Mucosa of rectum (tissue), 2 donors: ENCODE data around the gene RAP1GDS1.
"Not testable (repeated sequence)": the region's sequence is repeated elsewhere in the genome, so short reads cannot be mapped to it uniquely, and the experiment has no call there.

Experiments used
- H3K27ac ChIP-seq, 2 donors: one replicate each; pipeline ENCODE4 v1.7.0; 2013; ENCODE audit warnings: inconsistent platforms in 2 of 2, low read depth in 2 of 2, low read length in 2 of 2
- H3K27me3 ChIP-seq, 2 donors: one replicate each; pipeline ENCODE4 v1.7.0; 2013; ENCODE audit warnings: low read length in 2 of 2; ENCODE audit not compliant: control insufficient read depth in 2 of 2, insufficient read depth in 2 of 2
- H3K36me3 ChIP-seq, 2 donors: one replicate each; pipeline ENCODE4 v1.7.0; 2013; ENCODE audit warnings: low read length in 2 of 2; ENCODE audit not compliant: control insufficient read depth in 2 of 2, insufficient read depth in 2 of 2
- H3K4me1 ChIP-seq, 2 donors: one replicate each; pipeline ENCODE4 v1.7.0; 2013; ENCODE audit warnings: low read length in 2 of 2, mild to moderate bottlenecking in 1 of 2; ENCODE audit not compliant: control insufficient read depth in 2 of 2, insufficient read depth in 2 of 2
- H3K4me3 ChIP-seq, 2 donors: one replicate each; pipeline ENCODE4 v1.7.0; 2013; ENCODE audit warnings: low read length in 2 of 2
- H3K9ac ChIP-seq, 2 donors: one replicate each; pipeline ENCODE4 v1.7.0; 2013; ENCODE audit warnings: low read length in 2 of 2, low read depth in 1 of 2, mild to moderate bottlenecking in 1 of 2
- H3K9me3 ChIP-seq, 2 donors: one replicate each; pipeline ENCODE4 v1.7.0; 2013; ENCODE audit warnings: low read length in 2 of 2; ENCODE audit not compliant: control insufficient read depth in 2 of 2
- donor health status: healthy.
- donor health status: Normal muscosa, but diverticular disease.

RAP1GDS1 gene

DNA sequence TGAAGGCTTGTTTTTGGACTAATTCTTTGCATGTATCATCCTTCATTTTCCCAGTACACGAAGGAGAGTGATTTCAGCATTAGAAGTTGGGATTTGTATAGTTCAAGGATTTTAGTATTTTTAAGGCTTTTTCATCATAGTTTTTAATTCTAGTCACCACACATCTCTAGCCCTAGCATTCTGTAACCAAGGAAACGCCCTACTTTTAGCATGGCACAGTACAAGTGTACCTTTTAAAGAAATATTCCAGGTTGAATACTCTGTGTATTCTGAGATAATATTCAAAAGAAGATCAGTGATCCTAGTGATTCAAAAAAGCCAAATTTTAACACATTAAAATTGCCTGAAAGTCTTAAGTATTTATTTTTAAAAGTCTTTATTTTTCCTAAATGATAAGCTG, 150.5 kb downstream of the RAP1GDS1 start:
- Histone ChIP-seq H3K27me3 (no peaks in the 10 kb centered on the region), H3K9me3 (peaks cover 0 to 5% of the 10 kb centered on the region in 2 donors), H3K36me3 (peaks cover 4 to 7% of the 10 kb centered on the region in 2 donors), H3K4me1 (no peaks in the 10 kb centered on the region), H3K4me3 (no peak overlapping the region), H3K9ac (no peak overlapping the region), H3K27ac (no peak overlapping the region)

GRCh38 chr4:98416844-98417243, 155.7 kb downstream of the RAP1GDS1 start:
- Histone ChIP-seq H3K36me3 (peaks cover 18 to 31% of the 10 kb centered on the region in 2 donors), H3K9me3 (peaks cover 0 to 5% of the 10 kb centered on the region in 2 donors), H3K4me1 (no peaks in the 10 kb centered on the region), H3K9ac (no peak overlapping the region), H3K4me3 (no peak overlapping the region), H3K27ac (no peak overlapping the region), H3K27me3 (no peaks in the 10 kb centered on the region)

GRCh38 chr4:98420151-98420550, 159.0 kb downstream of the RAP1GDS1 start:
- peaks cover 15 to 30% of the 10 kb centered on the region in 2 donors for H3K36me3 ChIP-seq

DNA sequence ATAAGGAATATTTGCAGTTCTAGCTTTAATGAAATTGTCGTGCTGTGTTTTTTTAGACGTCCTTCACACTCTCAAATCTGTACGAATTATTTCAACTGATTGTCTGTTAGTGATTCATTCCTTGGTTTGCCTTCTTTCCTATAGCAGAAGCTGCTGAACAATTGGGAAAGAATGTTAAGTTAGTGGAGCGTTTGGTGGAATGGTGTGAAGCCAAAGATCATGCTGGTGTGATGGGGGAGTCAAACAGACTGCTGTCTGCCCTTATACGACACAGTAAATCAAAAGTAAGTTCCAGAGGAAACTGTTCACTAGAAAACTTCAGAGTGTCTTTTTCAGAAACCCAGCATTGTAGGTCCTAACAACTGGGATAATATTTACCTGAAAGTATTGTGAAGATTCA, 159.9 kb downstream of the RAP1GDS1 start:
- Histone ChIP-seq H3K27ac (no peak overlapping the region), H3K36me3 (peaks cover 15 to 30% of the 10 kb centered on the region in 2 donors), H3K9me3 (no peaks in the 10 kb centered on the region), H3K27me3 (no peaks in the 10 kb centered on the region), H3K4me1 (no peaks in the 10 kb centered on the region), H3K9ac (no peak overlapping the region), H3K4me3 (no peak overlapping the region)

More at GRCh38 chr4:98420151-98420550, 159.0 kb downstream of the RAP1GDS1 start:
- not testable (repeated sequence) for H3K9ac ChIP-seq, H3K27ac ChIP-seq, H3K9me3 ChIP-seq, H3K27me3 ChIP-seq, H3K4me3 ChIP-seq, H3K4me1 ChIP-seq

GRCh38 chr4:98423009-98423408, 161.8 kb downstream of the RAP1GDS1 start:
- H3K4me1 ChIP-seq: no peaks in the 10 kb centered on the region
- H3K27me3 ChIP-seq: no peaks in the 10 kb centered on the region
- peaks cover 12 to 28% of the 10 kb centered on the region in 2 donors for H3K36me3 ChIP-seq
- H3K4me3 ChIP-seq: no peak overlapping the region
- no peaks in the 10 kb centered on the region for H3K9me3 ChIP-seq
- no peak overlapping the region for H3K27ac ChIP-seq
- H3K9ac ChIP-seq: no peak overlapping the region

DNA sequence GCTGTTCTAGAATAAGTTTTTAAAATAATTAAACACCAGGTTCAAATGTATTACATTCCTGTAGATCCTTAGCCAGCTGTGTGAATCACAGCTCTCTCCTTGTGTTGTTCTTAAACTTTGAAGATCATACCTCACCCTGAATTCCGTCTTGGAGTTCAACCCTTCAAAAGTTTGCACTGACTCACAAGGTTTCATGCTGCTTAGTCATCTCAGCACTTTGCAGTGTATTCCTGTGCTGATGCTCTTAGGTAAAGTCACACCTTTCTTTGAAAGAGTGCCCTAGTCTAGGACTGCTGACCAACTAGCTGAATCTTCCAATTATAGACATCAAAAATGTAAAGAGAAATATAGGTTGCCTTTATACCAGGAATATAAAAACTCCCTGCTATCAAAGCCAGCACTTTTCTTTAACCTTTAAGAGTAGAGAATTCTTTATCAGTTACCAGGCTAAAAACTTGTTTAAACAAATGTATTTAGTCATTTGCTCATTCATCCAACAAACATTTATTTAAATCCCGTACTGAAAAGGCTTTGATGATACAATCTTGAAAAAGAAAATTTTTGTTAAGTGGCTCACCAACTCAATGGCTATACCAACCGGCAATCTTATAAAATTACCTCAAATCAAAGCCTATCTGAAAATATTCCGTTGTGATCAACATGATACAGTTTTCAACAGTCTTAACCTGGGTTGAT, 169.7 kb downstream of the RAP1GDS1 start:
- H3K4me3 ChIP-seq: no peak overlapping the region

GRCh38 chr4:98433691-98434090, 172.5 kb downstream of the RAP1GDS1 start:
- Histone ChIP-seq H3K36me3 (peaks cover 6 to 15% of the 10 kb centered on the region in 2 donors), H3K4me3 (no peak overlapping the region), H3K27me3 (no peaks in the 10 kb centered on the region), H3K27ac (no peak overlapping the region), H3K9me3 (no peaks in the 10 kb centered on the region), H3K4me1 (no peaks in the 10 kb centered on the region), H3K9ac (no peak overlapping the region)

More for the DNA sequence above, 169.7 kb downstream of the RAP1GDS1 start:
- Histone ChIP-seq H3K9me3 (no peaks in the 10 kb centered on the region), H3K36me3 (peaks cover 6 to 11% of the 10 kb centered on the region in 2 donors), H3K9ac (no peak overlapping the region), H3K27ac (no peak overlapping the region), H3K4me1 (no peaks in the 10 kb centered on the region), H3K27me3 (no peaks in the 10 kb centered on the region)

- no peak overlapping the region for H3K27ac ChIP-seq
- H3K36me3 ChIP-seq: peaks cover 6 to 15% of the 10 kb centered on the region in 2 donors
- H3K4me1 ChIP-seq: no peaks in the 10 kb centered on the region
- H3K27me3 ChIP-seq: no peaks in the 10 kb centered on the region
- no peaks in the 10 kb centered on the region for H3K9me3 ChIP-seq
- no peak overlapping the region for H3K9ac ChIP-seq
- H3K4me3 ChIP-seq: no peak overlapping the region
These were observed 173.6 kb downstream of the RAP1GDS1 start for GRCh38 chr4:98434816-98435215.

DNA sequence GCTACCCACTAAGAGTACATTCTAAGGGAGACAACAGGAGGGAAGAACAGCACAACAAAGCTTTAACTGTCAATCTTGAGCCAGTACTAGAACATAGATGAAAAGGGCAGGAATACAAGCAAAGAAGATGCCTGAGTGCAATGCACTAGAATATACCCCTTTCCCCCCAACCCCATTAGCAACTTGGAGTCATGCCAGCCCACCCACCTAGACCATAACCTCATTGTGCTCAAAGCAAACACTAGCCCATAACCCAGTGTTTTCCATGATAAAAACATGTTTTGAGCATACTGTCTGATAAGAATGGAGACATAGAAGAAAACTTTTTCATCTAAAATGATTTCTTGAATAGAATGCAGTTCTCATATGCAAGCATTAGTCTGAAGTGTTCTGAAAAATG, 183.2 kb downstream of the RAP1GDS1 start:
- Histone ChIP-seq H3K27ac (no peak overlapping the region), H3K9ac (no peak overlapping the region), H3K27me3 (no peaks in the 10 kb centered on the region), H3K9me3 (no peaks in the 10 kb centered on the region), H3K4me3 (no peak overlapping the region), H3K4me1 (no peaks in the 10 kb centered on the region), H3K36me3 (peaks cover 14 to 15% of the 10 kb centered on the region in 2 donors)

- peak overlapping the region in 1 of 2 donors; percentile 20 for H3K4me3 ChIP-seq
- peaks cover 12% of the 10 kb centered on the region in 2 donors for H3K36me3 ChIP-seq
- H3K9me3 ChIP-seq: no peaks in the 10 kb centered on the region
- H3K27me3 ChIP-seq: no peaks in the 10 kb centered on the region
- H3K27ac ChIP-seq: peak overlapping the region; percentile 43 to 55
- H3K9ac ChIP-seq: no peak overlapping the region
- H3K4me1 ChIP-seq: no peaks in the 10 kb centered on the region
These were observed 185.6 kb downstream of the RAP1GDS1 start for GRCh38 chr4:98446499-98447375.
